ENCODE measurements around the gene MRPS34. TPM values are rescaled to one million over a fixed set of nuclear protein-coding genes. Genes with fewer than 3 reads are reported as not detected.

Gene MRPS34
- total and polyA plus RNA-seq, 9 of the 15 experiments (the other 6 are each of a cell fraction or from before 2014, with no cell fraction given): 5.2 to 334 (median 92.8) TPM

GRCh38 chr16:1771188-1771863, 1.6 kb downstream of the MRPS34 start, which contains the start of gene NME3 (continued):
- TF ChIP-seq TCFL5 (CRISPR knock-in tag; conservative IDR thresholded peaks at IDR 0.05) (no peak), POLR2G (IDR thresholded peaks at IDR 0.05; ENCODE audit: low read depth, low read length) (peak; percentile 68), CEBPB (tag; IDR thresholded peaks at IDR 0.05) (no peak), GATAD2B (IDR thresholded peaks at IDR 0.05; ENCODE audit: borderline replicate concordance) (peak; percentile 69; the same call in 1 of the 2 replicates), ZBTB7A (IDR thresholded peaks at IDR 0.05; ENCODE audit: borderline replicate concordance, control insufficient read depth, low read depth, low read length) (peak; percentile 69; the same call in 1 of the 2 replicates), ATF7 (IDR thresholded peaks at IDR 0.05) (peak; percentile 22; the same call in 1 of the 2 replicates), TFAP4 (CRISPR knock-in tag; IDR thresholded peaks at IDR 0.05; ENCODE audit: borderline replicate concordance) (peak; percentile 25; the same call in 1 of the 2 replicates), NELFE (IDR thresholded peaks at IDR 0.05; ENCODE audit: insufficient read depth, insufficient read length) (no peak), MEIS2 (IDR thresholded peaks at IDR 0.05; ENCODE audit: partially characterized antibody) (no peak), NUFIP1 (IDR thresholded peaks at IDR 0.05; ENCODE audit: partially characterized antibody) (no peak), XRCC5 (IDR thresholded peaks at IDR 0.05; ENCODE audit: low read depth, low read length) (no peak), EGR1 (conservative IDR thresholded peaks at IDR 0.05) (peak; percentile 77), ZNF41 (CRISPR knock-in tag; conservative IDR thresholded peaks at IDR 0.05) (no peak), RBFOX2 (IDR thresholded peaks at IDR 0.05; ENCODE audit: low read depth, low read length) (peak; percentile 51; the same call in 1 of the 2 replicates), KAT8 (IDR thresholded peaks at IDR 0.05; ENCODE audit: low read depth) (no peak), ATF4 (CRISPR knock-in tag; IDR thresholded peaks at IDR 0.05) (no peak), SMARCE1 (IDR thresholded peaks at IDR 0.05) (no peak), PRMT5 (CRISPR knock-in tag; IDR thresholded peaks at IDR 0.05) (no peak), DIDO1 (tag; IDR thresholded peaks at IDR 0.05; ENCODE audit: low read depth) (no peak), ZNF444 (CRISPR knock-in tag; IDR thresholded peaks at IDR 0.05) (no peak), CHCHD3 (CRISPR knock-in tag; IDR thresholded peaks at IDR 0.05) (no peak), KAT2B (IDR thresholded peaks at IDR 0.05; ENCODE audit: low read depth, low read length) (no peak), PRDM10 (IDR thresholded peaks at IDR 0.05; ENCODE audit: partially characterized antibody) (peak; percentile 86), ARHGAP35 (IDR thresholded peaks at IDR 0.05; ENCODE audit: partially characterized antibody) (no peak)
